H9 (cell line): ENCODE results near the gene FBRSL1. TPM values are rescaled to one million over a fixed set of nuclear protein-coding genes. Genes with fewer than 3 reads are reported as not detected.

Experiments
- DNase-seq: peaks from one replicate; pipeline ENCODE4 v3.0.0-alpha.2; 2017
- H2AFZ ChIP-seq: one replicate; pipeline ENCODE4 v1.6.1; 2013; ENCODE audit warnings: mild to moderate bottlenecking, low read length, control low read depth, moderate library complexity
- H2AK5ac ChIP-seq: 2 replicates; pipeline ENCODE4 v1.6.1; 2013; ENCODE audit warnings: low read length, control low read depth, mixed read lengths; ENCODE audit not compliant: insufficient read length
- H2BK120ac ChIP-seq: one replicate; pipeline ENCODE4 v1.6.1; 2013; ENCODE audit warnings: low read depth, mild to moderate bottlenecking, low read length, control low read depth, inconsistent platforms; ENCODE audit not compliant: poor library complexity, severe bottlenecking
- H2BK12ac ChIP-seq: 2 replicates; pipeline ENCODE4 v1.6.1; 2013; ENCODE audit warnings: low read length, control low read depth, mixed read lengths, low read depth; ENCODE audit not compliant: insufficient read length
- H2BK15ac ChIP-seq: 2 replicates; pipeline ENCODE4 v1.6.1; 2013; ENCODE audit warnings: low read depth, low read length, control low read depth
- H2BK20ac ChIP-seq: one replicate; pipeline ENCODE4 v1.6.1; 2013; ENCODE audit warnings: low read depth, mild to moderate bottlenecking, low read length, control low read depth, inconsistent platforms; ENCODE audit not compliant: poor library complexity, severe bottlenecking
- H2BK5ac ChIP-seq: 2 replicates; pipeline ENCODE4 v1.6.1; 2013; ENCODE audit warnings: low read length, control low read depth, mixed read lengths; ENCODE audit not compliant: insufficient read length
- H3K14ac ChIP-seq: 2 replicates; pipeline ENCODE4 v1.6.1; 2013; ENCODE audit warnings: low read length, control low read depth; ENCODE audit not compliant: insufficient read depth
- H3K18ac ChIP-seq: 2 replicates; pipeline ENCODE4 v1.6.1; 2013; ENCODE audit warnings: low read depth, mild to moderate bottlenecking, mixed read lengths, low read length, control low read depth; ENCODE audit not compliant: insufficient read length
- H3K23ac ChIP-seq: 2 replicates; pipeline ENCODE4 v1.6.1; 2013; ENCODE audit warnings: low read length, control low read depth, mixed read lengths, low read depth; ENCODE audit not compliant: insufficient read length
- H3K23me2 ChIP-seq: 2 replicates; pipeline ENCODE4 v1.6.1; 2013; ENCODE audit warnings: low read depth, mild to moderate bottlenecking, mixed read lengths, low read length, control low read depth; ENCODE audit not compliant: insufficient read length, poor library complexity, severe bottlenecking
- H3K27ac ChIP-seq: 2 replicates; pipeline ENCODE4 v1.5.1; 2013; ENCODE audit warnings: low read length, control low read depth, mixed read lengths, low read depth; ENCODE audit not compliant: insufficient read length
- H3K27me3 ChIP-seq: 2 replicates; pipeline ENCODE4 v1.6.1; 2013; ENCODE audit warnings: low read length, control low read depth, inconsistent platforms; ENCODE audit not compliant: insufficient read depth
- H3K4ac ChIP-seq: 2 replicates; pipeline ENCODE4 v1.6.1; 2013; ENCODE audit warnings: low read depth, mild to moderate bottlenecking, control low read depth, inconsistent platforms, low read length, moderate library complexity
- H3K4me1 ChIP-seq: 2 replicates; pipeline ENCODE4 v1.6.1; 2013; ENCODE audit warnings: low read length, control low read depth, inconsistent platforms; ENCODE audit not compliant: insufficient read depth
- H3K4me2 ChIP-seq: 2 replicates; pipeline ENCODE4 v1.6.1; 2013; ENCODE audit warnings: low read length, control low read depth, mixed read lengths; ENCODE audit not compliant: insufficient read length, insufficient read depth
- H3K56ac ChIP-seq: 2 replicates; pipeline ENCODE4 v1.6.1; 2013; ENCODE audit warnings: low read depth, mild to moderate bottlenecking, mixed read lengths, low read length, control low read depth; ENCODE audit not compliant: insufficient read length
- H3K79me1 ChIP-seq: 2 replicates; pipeline ENCODE4 v1.6.1; 2013; ENCODE audit warnings: low read depth, mild to moderate bottlenecking, moderate library complexity, low read length, control low read depth, inconsistent platforms; ENCODE audit not compliant: insufficient read depth, poor library complexity, severe bottlenecking
- H3K79me2 ChIP-seq: 2 replicates; pipeline ENCODE4 v1.6.1; 2013; ENCODE audit warnings: low read length, control low read depth, inconsistent platforms; ENCODE audit not compliant: insufficient read depth
- H3K9ac ChIP-seq: 2 replicates; pipeline ENCODE4 v1.6.1; 2013; ENCODE audit warnings: low read length, control low read depth, mixed read lengths; ENCODE audit not compliant: insufficient read length; ENCODE audit errors: extremely low read depth
- H3K9me3 ChIP-seq: one replicate; pipeline ENCODE4 v1.6.1; 2013; ENCODE audit warnings: low read depth, low read length, inconsistent platforms; ENCODE audit not compliant: control insufficient read depth
- H3T11ph ChIP-seq: one replicate; pipeline ENCODE4 v1.6.1; 2013; ENCODE audit warnings: mild to moderate bottlenecking, low read length, control low read depth, inconsistent platforms
- H4K20me1 ChIP-seq: one replicate; pipeline ENCODE4 v1.6.1; 2013; ENCODE audit not compliant: control insufficient read depth, insufficient read length, insufficient read depth
- H4K5ac ChIP-seq: 2 replicates; pipeline ENCODE4 v1.6.1; 2013; ENCODE audit warnings: low read depth, mild to moderate bottlenecking, mixed read lengths, low read length, control low read depth; ENCODE audit not compliant: insufficient read length
- H4K8ac ChIP-seq: replicated peaks from 2 replicates; pipeline ENCODE4 v1.6.1; 2013; ENCODE audit warnings: low read length, control low read depth, mixed read lengths, low read depth; ENCODE audit not compliant: insufficient read length
- H4K91ac ChIP-seq: 2 replicates; pipeline ENCODE4 v1.6.1; 2013; ENCODE audit warnings: low read depth, mild to moderate bottlenecking, moderate library complexity, mixed read lengths, low read length, control low read depth; ENCODE audit not compliant: insufficient read length
- H3K27ac Mint-ChIP-seq, 3 experiments: 2 replicates in 2 of 3; 3 replicates in 1 of 3; pipeline ENCODE4 v1.8.0; 2020 to 2021; ENCODE audit warnings: mixed read lengths in 3 of 3, mild to moderate bottlenecking in 1 of 3, moderate library complexity in 1 of 3
- H3K27me3 Mint-ChIP-seq: 2 replicates; pipeline ENCODE4 v1.8.0; 2021; ENCODE audit warnings: low read depth, mild to moderate bottlenecking, moderate library complexity, mixed read lengths
- H3K36me3 Mint-ChIP-seq, 3 experiments: 2 replicates in 2 of 3; 3 replicates in 1 of 3; pipeline ENCODE4 v1.8.0; 2020 to 2021; ENCODE audit warnings: low read depth in 3 of 3, mixed read lengths in 3 of 3; ENCODE audit not compliant: insufficient read depth in 1 of 3
- H3K4me1 Mint-ChIP-seq, 2 experiments: 2 replicates each; pipeline ENCODE4 v1.8.0; 2020; ENCODE audit warnings: mixed read lengths in 2 of 2
- H3K4me3 Mint-ChIP-seq, 2 experiments: 2 replicates in 1 of 2; 3 replicates in 1 of 2; pipeline ENCODE4 v1.8.0; 2020 to 2021; ENCODE audit warnings: mild to moderate bottlenecking in 2 of 2, mixed read lengths in 2 of 2, moderate library complexity in 1 of 2
- H3K9me3 Mint-ChIP-seq, 2 experiments: 2 replicates in 1 of 2; 3 replicates in 1 of 2; pipeline ENCODE4 v1.8.0; 2020; ENCODE audit warnings: mild to moderate bottlenecking in 2 of 2, mixed read lengths in 2 of 2, moderate library complexity in 1 of 2
- WGBS: extraction: QIAGEN DNeasy Blood & Tissue Kit; methylation state at CpG from one replicate; pipeline ENCODE4 v1.1.7; 2013; ENCODE audit warnings: missing lambda C conversion rate, low lambda C conversion rate, mixed read lengths; ENCODE audit not compliant: insufficient read length; ENCODE audit errors: extremely low coverage; 5-methylcytosine and 5-hydroxymethylcytosine counted together
- total RNA-seq: library from RNA; stranded (reverse); gene quantifications from 2 replicates; pipeline ENCODE4 v1.2.1, GENCODE V29; 2021
- TF ChIP-seq, protein P1 (sequence below): fragments of 200-600 bp; sonication (generic); conservative IDR thresholded peaks from 3 replicates; pipeline ENCODE4 v1.8.0; 2021; ENCODE audit warnings: antibody characterized with exemption, mild to moderate bottlenecking

FBRSL1 gene
- total RNA-seq, 1 experiment from 2014 or later = 90.8 TPM

- Mint-ChIP-seq H3K36me3 (peaks cover 0 to 2% (median 0%) of the 10 kb centered on the region in 3 experiments; a peak in 2 of 7 replicates), H3K9me3 (no peaks in the 10 kb centered on the region), H3K4me3 (no peak overlapping the region), H3K27me3 (peaks cover 88% of the 10 kb centered on the region), H3K4me1 (peaks cover 13 to 14% of the 10 kb centered on the region in 2 experiments), H3K27ac (no peak overlapping the region)
- H3K4me1 ChIP-seq = no peaks in the 10 kb centered on the region
- H3K9ac ChIP-seq = no peak overlapping the region
- H2BK12ac ChIP-seq = no peak overlapping the region
- H2BK5ac ChIP-seq = no peak overlapping the region
- H3K56ac ChIP-seq = no peak overlapping the region
- H3K14ac ChIP-seq = no peak overlapping the region
- H3K9me3 ChIP-seq = no peaks in the 10 kb centered on the region
- H3K4ac ChIP-seq = no peak overlapping the region
- no peaks in the 10 kb centered on the region for H3K79me1 ChIP-seq
- no peak overlapping the region for H3T11ph ChIP-seq
- peaks cover 35% of the 10 kb centered on the region; the same call in 1 of the 2 replicates for H3K27me3 ChIP-seq
- H2BK120ac ChIP-seq = no peak overlapping the region
- no peak overlapping the region for H2AK5ac ChIP-seq
- no peak overlapping the region for H2AFZ ChIP-seq
- no peak overlapping the region for H3K23ac ChIP-seq
- H2BK20ac ChIP-seq = no peak overlapping the region
- no peak overlapping the region for H4K91ac ChIP-seq
- no peaks in the 10 kb centered on the region for H4K20me1 ChIP-seq
- H3K27ac ChIP-seq = no peak overlapping the region
- no peak overlapping the region for H3K18ac ChIP-seq
- no CpG with 5 or more reads among the region's 21 CpGs for WGBS
- H4K5ac ChIP-seq = no peak overlapping the region
- no peak overlapping the region for H3K4me2 ChIP-seq
- no peak overlapping the region for H4K8ac ChIP-seq
- DNase-seq = no peak
- no peaks in the 10 kb centered on the region for H3K79me2 ChIP-seq
- no peak overlapping the region for H2BK15ac ChIP-seq
- no peaks in the 10 kb centered on the region for H3K23me2 ChIP-seq
- TF ChIP-seq, protein P1, sequence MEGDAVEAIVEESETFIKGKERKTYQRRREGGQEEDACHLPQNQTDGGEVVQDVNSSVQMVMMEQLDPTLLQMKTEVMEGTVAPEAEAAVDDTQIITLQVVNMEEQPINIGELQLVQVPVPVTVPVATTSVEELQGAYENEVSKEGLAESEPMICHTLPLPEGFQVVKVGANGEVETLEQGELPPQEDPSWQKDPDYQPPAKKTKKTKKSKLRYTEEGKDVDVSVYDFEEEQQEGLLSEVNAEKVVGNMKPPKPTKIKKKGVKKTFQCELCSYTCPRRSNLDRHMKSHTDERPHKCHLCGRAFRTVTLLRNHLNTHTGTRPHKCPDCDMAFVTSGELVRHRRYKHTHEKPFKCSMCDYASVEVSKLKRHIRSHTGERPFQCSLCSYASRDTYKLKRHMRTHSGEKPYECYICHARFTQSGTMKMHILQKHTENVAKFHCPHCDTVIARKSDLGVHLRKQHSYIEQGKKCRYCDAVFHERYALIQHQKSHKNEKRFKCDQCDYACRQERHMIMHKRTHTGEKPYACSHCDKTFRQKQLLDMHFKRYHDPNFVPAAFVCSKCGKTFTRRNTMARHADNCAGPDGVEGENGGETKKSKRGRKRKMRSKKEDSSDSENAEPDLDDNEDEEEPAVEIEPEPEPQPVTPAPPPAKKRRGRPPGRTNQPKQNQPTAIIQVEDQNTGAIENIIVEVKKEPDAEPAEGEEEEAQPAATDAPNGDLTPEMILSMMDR = no peak
Measured at GRCh38 chr12:132547205-132547740, 57.3 kb downstream of the FBRSL1 start.
